Transverse colon (tissue), 3 donors: ENCODE data around the gene CGN.

Experiments used
- POLR2A ChIP-seq: fragments of 450-650 bp; IDR thresholded peaks from one replicate; pipeline ENCODE4 v1.6.1; 2016; ENCODE audit warnings: antibody characterized with exemption, mild to moderate bottlenecking, moderate library complexity
- TF ChIP-seq, protein P1 (sequence below), 5 experiments: fragments of 200-600 bp in 3 of 5; fragments of 450-650 bp in 2 of 5; sonication (generic) in 3 of 5; IDR thresholded peaks; 1 replicate in 2 of 5; 2 replicates in 3 of 5; pipeline ENCODE4 v1.5.1; 2016 to 2017; ENCODE audit warnings: antibody characterized with exemption in 5 of 5, inconsistent platforms in 3 of 5, mild to moderate bottlenecking in 2 of 5, moderate library complexity in 1 of 5

GRCh38 chr1:151529211-151529702 is 18.1 kb downstream of the CGN start:
- TF ChIP-seq, protein P1, sequence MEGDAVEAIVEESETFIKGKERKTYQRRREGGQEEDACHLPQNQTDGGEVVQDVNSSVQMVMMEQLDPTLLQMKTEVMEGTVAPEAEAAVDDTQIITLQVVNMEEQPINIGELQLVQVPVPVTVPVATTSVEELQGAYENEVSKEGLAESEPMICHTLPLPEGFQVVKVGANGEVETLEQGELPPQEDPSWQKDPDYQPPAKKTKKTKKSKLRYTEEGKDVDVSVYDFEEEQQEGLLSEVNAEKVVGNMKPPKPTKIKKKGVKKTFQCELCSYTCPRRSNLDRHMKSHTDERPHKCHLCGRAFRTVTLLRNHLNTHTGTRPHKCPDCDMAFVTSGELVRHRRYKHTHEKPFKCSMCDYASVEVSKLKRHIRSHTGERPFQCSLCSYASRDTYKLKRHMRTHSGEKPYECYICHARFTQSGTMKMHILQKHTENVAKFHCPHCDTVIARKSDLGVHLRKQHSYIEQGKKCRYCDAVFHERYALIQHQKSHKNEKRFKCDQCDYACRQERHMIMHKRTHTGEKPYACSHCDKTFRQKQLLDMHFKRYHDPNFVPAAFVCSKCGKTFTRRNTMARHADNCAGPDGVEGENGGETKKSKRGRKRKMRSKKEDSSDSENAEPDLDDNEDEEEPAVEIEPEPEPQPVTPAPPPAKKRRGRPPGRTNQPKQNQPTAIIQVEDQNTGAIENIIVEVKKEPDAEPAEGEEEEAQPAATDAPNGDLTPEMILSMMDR (IDR thresholded peaks at IDR 0.05), result no peak
- no peak for TF ChIP-seq POLR2A
